GM12892 (cell line): ENCODE measurements around the gene LMO2.

ENCODE experiments used
- POLR2A ChIP-seq: IDR thresholded peaks from 2 replicates; pipeline ENCODE4 v1.6.1; 2011; ENCODE audit warnings: low read depth, low read length, control low read depth
- POLR2AphosphoS5 ChIP-seq: IDR thresholded peaks from 2 replicates; pipeline ENCODE4 v1.6.1; 2011; ENCODE audit warnings: low read depth, low read length, control low read depth
- TAF1 ChIP-seq: IDR thresholded peaks from 2 replicates; pipeline ENCODE4 v1.6.1; 2011; ENCODE audit warnings: low read depth, mild to moderate bottlenecking, control low read depth, low read length, borderline replicate concordance

GRCh38 chr11:33887886-33888285 is 4.0 kb downstream of the LMO2 start:
- no peak for TF ChIP-seq POLR2A
- TF ChIP-seq TAF1: no peak
- TF ChIP-seq POLR2AphosphoS5: no peak
